Lower lobe of right lung (tissue), 2 donors: ENCODE measurements around the gene GLIPR1. TPM values are rescaled to one million over a fixed set of nuclear protein-coding genes. Genes with fewer than 3 reads are reported as not detected.

ENCODE experiments used
- ATAC-seq, 2 donors: fragments of 200-7000 bp; cut with Tn5 transposase; one replicate each; pipeline ENCODE4 v1.9.1; 2020 to 2022; ENCODE audit warnings: mild to moderate bottlenecking in 2 of 2, moderate library complexity in 2 of 2
- DNase-seq: peaks from one replicate; pipeline ENCODE4 v3.0.0-alpha.2; 2020
- H3K27ac ChIP-seq: fragments of 200-600 bp; one replicate; pipeline ENCODE4 v1.8.0; 2022
- H3K27me3 ChIP-seq: fragments of 200-600 bp; one replicate; pipeline ENCODE4 v1.8.0; 2022; ENCODE audit warnings: low read depth
- H3K36me3 ChIP-seq: fragments of 200-600 bp; one replicate; pipeline ENCODE4 v1.8.0; 2022; ENCODE audit warnings: mild to moderate bottlenecking
- H3K4me1 ChIP-seq: fragments of 200-600 bp; one replicate; pipeline ENCODE4 v1.8.0; 2022
- H3K4me3 ChIP-seq: fragments of 200-600 bp; one replicate; pipeline ENCODE4 v1.8.0; 2022; ENCODE audit warnings: mild to moderate bottlenecking
- H3K9me3 ChIP-seq: fragments of 200-600 bp; one replicate; pipeline ENCODE4 v1.8.0; 2022
- intact Hi-C: fragments of 100-400 bp; cut with DNase I; formaldehyde crosslinking; loops from one replicate; pipeline ENCODE4 v1.11.0; 2022
- total RNA-seq: library from RNA; stranded (reverse); fragmentation: NEBNext Ultra II Directional; extraction: Animal tissue kit (Norgen Biotek cat#: 25700); gene quantifications from one replicate; pipeline ENCODE4 v1.2.1, GENCODE V29; 2021
- TF ChIP-seq, protein P1 (sequence below): fragments of 200-600 bp; IDR thresholded peaks from one replicate; pipeline ENCODE4 v1.8.0; 2022; ENCODE audit warnings: antibody characterized with exemption, mild to moderate bottlenecking
- donor health status: DM: no; HTN: yes; CAD: no; lungs with severe emphysema.

GLIPR1 gene
- total RNA-seq, 1 donor from 2014 or later = 52.0 TPM

DNA sequence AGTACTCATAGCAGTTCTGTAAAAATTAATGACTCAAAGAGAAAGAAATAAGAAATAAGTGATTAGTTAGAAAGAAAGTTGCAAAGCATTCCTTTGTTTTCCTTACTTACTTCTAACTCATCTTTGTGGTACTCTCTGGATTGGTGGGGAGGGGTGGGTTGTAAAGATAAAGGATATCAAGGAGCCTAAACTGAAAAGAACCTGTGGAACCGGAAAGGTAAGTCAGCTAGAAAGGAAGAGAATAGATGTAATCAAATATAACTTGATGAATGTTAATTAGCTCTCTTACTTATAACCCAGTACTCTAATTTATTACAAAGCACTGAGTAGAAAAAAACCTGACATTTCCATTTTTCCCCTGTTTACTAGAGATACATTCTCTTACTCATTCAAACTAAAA, 68.3 kb downstream of the GLIPR1 start:
- H3K4me1 ChIP-seq = peaks cover 13% of the 10 kb centered on the region
- H3K27me3 ChIP-seq = no peaks in the 10 kb centered on the region
- H3K27ac ChIP-seq = no peak overlapping the region
- intact Hi-C loops = no loop called here
- TF ChIP-seq, protein P1, sequence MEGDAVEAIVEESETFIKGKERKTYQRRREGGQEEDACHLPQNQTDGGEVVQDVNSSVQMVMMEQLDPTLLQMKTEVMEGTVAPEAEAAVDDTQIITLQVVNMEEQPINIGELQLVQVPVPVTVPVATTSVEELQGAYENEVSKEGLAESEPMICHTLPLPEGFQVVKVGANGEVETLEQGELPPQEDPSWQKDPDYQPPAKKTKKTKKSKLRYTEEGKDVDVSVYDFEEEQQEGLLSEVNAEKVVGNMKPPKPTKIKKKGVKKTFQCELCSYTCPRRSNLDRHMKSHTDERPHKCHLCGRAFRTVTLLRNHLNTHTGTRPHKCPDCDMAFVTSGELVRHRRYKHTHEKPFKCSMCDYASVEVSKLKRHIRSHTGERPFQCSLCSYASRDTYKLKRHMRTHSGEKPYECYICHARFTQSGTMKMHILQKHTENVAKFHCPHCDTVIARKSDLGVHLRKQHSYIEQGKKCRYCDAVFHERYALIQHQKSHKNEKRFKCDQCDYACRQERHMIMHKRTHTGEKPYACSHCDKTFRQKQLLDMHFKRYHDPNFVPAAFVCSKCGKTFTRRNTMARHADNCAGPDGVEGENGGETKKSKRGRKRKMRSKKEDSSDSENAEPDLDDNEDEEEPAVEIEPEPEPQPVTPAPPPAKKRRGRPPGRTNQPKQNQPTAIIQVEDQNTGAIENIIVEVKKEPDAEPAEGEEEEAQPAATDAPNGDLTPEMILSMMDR = no peak
- no peak overlapping the region for H3K4me3 ChIP-seq
- DNase-seq (no peak), ATAC-seq (no peak)
- H3K9me3 ChIP-seq = no peaks in the 10 kb centered on the region
- H3K36me3 ChIP-seq = no peaks in the 10 kb centered on the region

DNA sequence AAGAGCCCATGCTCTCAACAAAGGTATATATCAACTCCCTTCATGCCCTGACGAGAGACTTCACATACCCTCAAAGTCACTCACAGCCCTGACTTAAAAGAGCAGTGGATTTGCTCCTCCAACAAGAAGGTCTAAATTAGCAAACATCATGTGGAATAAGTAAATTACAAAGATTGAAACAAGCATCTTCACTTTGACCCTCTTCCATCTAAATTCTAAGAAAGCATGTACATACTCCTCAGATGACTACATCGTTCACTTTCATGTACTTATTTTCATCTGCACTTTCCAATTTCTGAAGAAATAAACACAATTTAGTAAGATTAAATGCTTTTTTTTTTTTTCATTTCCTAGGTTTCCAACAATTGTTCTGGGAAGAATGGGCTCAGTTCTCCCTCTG, 69.4 kb downstream of the GLIPR1 start:
- H3K4me1 ChIP-seq = peaks cover 18% of the 10 kb centered on the region
- ATAC-seq (no peak), DNase-seq (no peak)
- H3K27ac ChIP-seq = no peak overlapping the region
- TF ChIP-seq, protein P1 = no peak
- no peaks in the 10 kb centered on the region for H3K36me3 ChIP-seq
- intact Hi-C loops = no loop called here
- no peaks in the 10 kb centered on the region for H3K27me3 ChIP-seq
- no peak overlapping the region for H3K4me3 ChIP-seq
- H3K9me3 ChIP-seq = no peaks in the 10 kb centered on the region

DNA sequence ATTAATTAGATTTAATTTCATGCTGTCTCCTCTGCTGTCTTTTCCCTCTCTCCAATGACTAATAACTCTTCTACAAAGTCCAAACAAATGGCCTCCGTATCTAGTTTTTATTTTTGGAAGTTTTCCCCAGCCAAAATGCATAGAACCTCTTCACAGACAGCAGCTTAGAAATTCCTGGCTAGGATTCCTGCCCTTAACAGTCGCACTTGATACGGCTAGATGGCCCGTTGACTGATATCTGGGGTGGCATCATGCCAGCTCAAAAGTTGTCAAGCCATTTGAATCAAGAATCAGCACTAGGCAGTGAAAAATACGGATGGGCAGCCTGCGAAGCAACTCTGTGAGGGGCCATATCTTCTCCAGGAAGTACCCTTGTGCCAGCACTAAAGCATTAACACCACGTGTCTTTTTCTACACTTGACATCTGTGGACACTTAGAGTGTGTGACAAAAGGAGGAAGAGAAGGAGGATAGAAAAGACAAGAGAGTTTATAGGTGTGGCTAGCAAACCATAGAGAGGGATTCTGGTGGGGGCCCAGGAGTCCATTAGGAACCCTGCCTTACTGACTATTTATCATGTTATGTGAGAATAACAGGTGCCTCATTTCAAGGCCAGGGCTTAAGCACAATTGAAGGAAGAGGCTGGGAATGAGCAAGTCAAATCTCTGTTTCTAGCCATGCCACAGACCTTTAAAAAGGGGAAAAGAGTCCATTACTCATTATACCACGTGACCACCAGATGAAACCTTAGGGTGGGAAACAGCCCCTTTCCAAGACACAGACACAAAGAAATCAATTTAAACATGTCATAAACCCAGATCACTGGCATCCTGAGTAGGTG, 70.1 kb downstream of the GLIPR1 start:
- Histone ChIP-seq H3K36me3 (no peaks in the 10 kb centered on the region), H3K4me1 (peaks cover 18% of the 10 kb centered on the region), H3K9me3 (no peaks in the 10 kb centered on the region), H3K27me3 (no peaks in the 10 kb centered on the region), H3K4me3 (no peak overlapping the region), H3K27ac (no peak overlapping the region)
- DNase-seq (no peak), ATAC-seq (no peak)
- intact Hi-C loops = no loop called here
- TF ChIP-seq, protein P1 = no peak

DNA sequence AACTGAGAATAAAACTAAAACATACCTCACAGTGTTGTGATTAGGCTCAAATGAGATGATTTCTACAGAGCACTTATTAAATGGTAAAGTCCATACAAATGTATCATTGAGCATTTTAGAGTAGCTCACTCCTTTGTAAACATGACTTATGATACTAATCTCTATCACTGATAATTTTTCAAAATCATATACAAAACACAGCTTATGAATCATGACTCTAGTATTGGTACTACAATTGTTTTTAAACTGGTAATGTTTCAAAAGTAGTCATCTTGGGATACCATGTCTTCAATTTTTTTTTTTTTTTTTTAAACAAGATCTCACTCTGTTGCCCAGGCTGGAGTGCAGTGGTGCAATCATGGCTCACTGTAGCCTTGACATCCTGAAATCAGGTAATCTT, 70.9 kb downstream of the GLIPR1 start:
- TF ChIP-seq, protein P1 = no peak
- intact Hi-C loops = no loop called here
- Histone ChIP-seq H3K4me3 (no peak overlapping the region), H3K9me3 (no peaks in the 10 kb centered on the region), H3K27ac (no peak overlapping the region), H3K4me1 (peaks cover 18% of the 10 kb centered on the region), H3K27me3 (no peaks in the 10 kb centered on the region), H3K36me3 (no peaks in the 10 kb centered on the region)
- DNase-seq (no peak), ATAC-seq (no peak)

DNA sequence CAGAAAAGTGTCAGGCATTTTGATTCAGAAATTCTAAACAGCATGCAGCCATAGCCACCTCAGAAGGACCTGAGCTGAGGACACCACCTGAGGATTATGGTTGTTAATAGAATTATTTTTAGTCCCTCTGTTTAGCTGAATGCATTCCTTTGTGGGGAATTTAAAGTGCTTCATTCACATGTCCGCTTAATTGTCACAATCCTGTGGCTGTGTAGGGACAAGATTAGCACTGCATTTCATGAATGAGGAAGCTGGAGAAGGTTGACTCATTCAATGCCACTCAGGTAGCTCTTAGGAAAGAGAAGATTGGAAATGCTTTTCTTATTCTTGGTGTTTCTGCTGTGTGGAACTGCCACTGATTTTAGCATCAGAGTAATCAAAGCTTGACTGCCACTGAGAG, 72.8 kb downstream of the GLIPR1 start:
- intact Hi-C loops = no loop called here
- no peak overlapping the region for H3K27ac ChIP-seq
- TF ChIP-seq, protein P1 = no peak
- DNase-seq (no peak), ATAC-seq (peak; percentile 56 to 69)
- no peaks in the 10 kb centered on the region for H3K27me3 ChIP-seq
- H3K9me3 ChIP-seq = no peaks in the 10 kb centered on the region
- no peak overlapping the region for H3K4me3 ChIP-seq
- peaks cover 18% of the 10 kb centered on the region for H3K4me1 ChIP-seq
- H3K36me3 ChIP-seq = no peaks in the 10 kb centered on the region

Other genes with a start within 250 kb of the GLIPR1 start
- gene CAPS2, start 150.4 kb upstream of the GLIPR1 start, total RNA-seq = 12.1 TPM
- not detected for gene GLIPR1L1, start 146.1 kb upstream of the GLIPR1 start, total RNA-seq
- gene GLIPR1L2, start 89.7 kb upstream of the GLIPR1 start, total RNA-seq = 0.68 TPM
- 39.8 TPM for gene KRR1, start 30.9 kb downstream of the GLIPR1 start, total RNA-seq